GM12878 (cell line): ENCODE results near the gene UBE2C. TPM values are rescaled to one million over a fixed set of nuclear protein-coding genes. Genes with fewer than 3 reads are reported as not detected.

ENCODE experiments used
- ATAC-seq: fragments of 200-7000 bp; cut with Tn5 transposase; 3 replicates; pipeline ENCODE4 v1.9.1; 2020; ENCODE audit warnings: mild to moderate bottlenecking, moderate library complexity
- BruUV-seq: library from RNA; stranded (reverse); fragments of 400-500 nt; replicated peaks from 2 replicates; lab custom pipeline; 2021; lab: Mats Ljungman, UMichigan
- CTCF ChIA-PET: fragments of 300-600 bp; sonication (Branson Sonifier 250); formaldehyde crosslinking; extraction: SDS; loops from one replicate; lab custom pipeline; 2021; ENCODE audit warnings: inconsistent platforms; lab: Yijun Ruan, JAX
- POLR2A ChIA-PET: fragments of 350-600 bp; formaldehyde crosslinking; extraction: SDS; loops from one replicate; lab custom pipeline; 2021; ENCODE audit warnings: inconsistent platforms; lab: Charles Lee
- RAD21 ChIA-PET: fragments of 300-600 bp; sonication (Branson Sonifier 250); formaldehyde crosslinking; loops from one replicate; lab custom pipeline; 2023; ENCODE audit warnings: antibody characterized with exemption; ENCODE audit not compliant: unreplicated experiment; lab: Charles Lee
- SMC1A ChIA-PET: fragments of 300-600 bp; sonication (Branson Sonifier 250); formaldehyde crosslinking; loops from one replicate; lab custom pipeline; 2023; ENCODE audit not compliant: unreplicated experiment, uncharacterized antibody; lab: Charles Lee
- DNase-seq: peaks from one replicate; pipeline ENCODE4 v3.0.0-alpha.2; 2011; ENCODE audit warnings: low read depth, low spot score
- FAIRE-seq: peaks from 3 replicates; lab custom pipeline; 2011; peaks lifted over from hg19 to GRCh38; lab: Jason Lieb, UNC
- H2AFZ ChIP-seq: 2 replicates; pipeline ENCODE4 v1.6.0; 2011; ENCODE audit warnings: low read depth, low read length, control low read depth; ENCODE audit not compliant: control insufficient read depth
- H3K27ac ChIP-seq: 2 replicates; pipeline ENCODE4 v1.5.1; 2011; ENCODE audit warnings: control low read depth; ENCODE audit not compliant: control insufficient read depth, insufficient read depth
- H3K27me3 ChIP-seq, 2 experiments: replicated peaks in 1 of 2; 2 replicates each; pipeline versions ENCODE4 v1.6.0 to v1.6.1; 2011; ENCODE audit warnings: low read length in 1 of 2; ENCODE audit not compliant: control insufficient read depth in 2 of 2, insufficient read depth in 2 of 2
- H3K36me3 ChIP-seq, 2 experiments: 2 replicates each; pipeline ENCODE4 v1.5.1; 2011; ENCODE audit warnings: low read length in 1 of 2; ENCODE audit not compliant: control insufficient read depth in 2 of 2, insufficient read depth in 2 of 2
- H3K4me1 ChIP-seq: 2 replicates; pipeline ENCODE4 v1.6.1; 2011; ENCODE audit warnings: mild to moderate bottlenecking, low read length, moderate library complexity, mixed read lengths; ENCODE audit not compliant: control insufficient read depth, insufficient read depth
- H3K4me2 ChIP-seq: 2 replicates; pipeline ENCODE4 v1.6.0; 2011; ENCODE audit warnings: control low read depth; ENCODE audit not compliant: control insufficient read depth, insufficient read depth
- H3K4me3 ChIP-seq: fragments of 200-600 bp; sonication (generic); 2 replicates; pipeline ENCODE4 v1.5.1; 2016
- H3K79me2 ChIP-seq: 2 replicates; pipeline ENCODE4 v1.6.0; 2011; ENCODE audit warnings: low read length; ENCODE audit not compliant: control insufficient read depth, insufficient read depth
- H3K9ac ChIP-seq: 2 replicates; pipeline ENCODE4 v1.8.0; 2011; ENCODE audit warnings: low read length, control low read depth, mixed read lengths; ENCODE audit not compliant: control insufficient read depth, insufficient read depth
- H3K9me3 ChIP-seq: replicated peaks from 3 replicates; pipeline ENCODE4 v1.5.1; 2011; ENCODE audit warnings: mild to moderate bottlenecking, low read length; ENCODE audit not compliant: control insufficient read depth, insufficient read depth
- H4K20me1 ChIP-seq: 2 replicates; pipeline ENCODE4 v1.6.0; 2011; ENCODE audit not compliant: control insufficient read depth, insufficient read depth
- ATF3 ChIP-seq: IDR thresholded peaks from 2 replicates; pipeline ENCODE4 v1.6.1; 2011; ENCODE audit warnings: low read depth, mild to moderate bottlenecking, low read length, moderate library complexity, borderline replicate concordance; ENCODE audit errors: extremely low read depth
- BCL3 ChIP-seq: IDR thresholded peaks from 2 replicates; pipeline ENCODE4 v1.6.1; 2011; ENCODE audit warnings: borderline replicate concordance, low read depth, mild to moderate bottlenecking, moderate library complexity, low read length; ENCODE audit not compliant: insufficient read depth, poor library complexity, severe bottlenecking
- MEF2B ChIP-seq: fragments of 450-650 bp; IDR thresholded peaks from 2 replicates; pipeline ENCODE4 v1.6.1; 2018; ENCODE audit warnings: mild to moderate bottlenecking, moderate library complexity; ENCODE audit not compliant: partially characterized antibody, poor library complexity, severe bottlenecking
- MYB ChIP-seq: fragments of 150-350 bp; IDR thresholded peaks from 2 replicates; pipeline ENCODE4 v1.6.1; 2014; ENCODE audit warnings: mild to moderate bottlenecking, low read depth, low read length, borderline replicate concordance
- MYC ChIP-seq: IDR thresholded peaks from 2 replicates; pipeline ENCODE4 v1.6.1; 2011; ENCODE audit warnings: mild to moderate bottlenecking, low read length, moderate library complexity, inconsistent platforms; ENCODE audit not compliant: insufficient read depth, insufficient replicate concordance, insufficient read length, severe bottlenecking
- RBBP5 ChIP-seq: fragments of 200-600 bp; sonication (generic); conservative IDR thresholded peaks from 2 replicates; pipeline ENCODE4 v1.6.1; 2016
- SIN3A ChIP-seq: IDR thresholded peaks from 2 replicates; pipeline ENCODE4 v1.6.1; 2012; ENCODE audit warnings: low read depth, low read length, improper control_type of control experiment
- SMAD1 ChIP-seq: fragments of 450-650 bp; IDR thresholded peaks from 2 replicates; pipeline ENCODE4 v1.6.1; 2018; ENCODE audit warnings: mild to moderate bottlenecking, low read depth; ENCODE audit not compliant: partially characterized antibody
- STAT3 ChIP-seq: IDR thresholded peaks from 2 replicates; pipeline ENCODE4 v1.6.1; 2011; ENCODE audit warnings: low read depth, low read length, improper control_type of control experiment
- ZNF622 ChIP-seq: fragments of 450-650 bp; IDR thresholded peaks from 2 replicates; pipeline ENCODE4 v1.6.1; 2017; ENCODE audit warnings: mild to moderate bottlenecking, inconsistent platforms
- WGBS: methylation state at CpG from one replicate; pipeline ENCODE4 v1.1.6; 2016; ENCODE audit warnings: low lambda C conversion rate; ENCODE audit not compliant: insufficient replicate concordance, insufficient coverage; ENCODE audit errors: missing lambda C conversion rate; 5-methylcytosine and 5-hydroxymethylcytosine counted together
- in situ Hi-C: fragments of 300-500 bp; cut with MboI; formaldehyde crosslinking; loops from 9 replicates; pipeline ENCODE4 v1.14.3; 2018; ENCODE audit warnings: mixed read lengths
- intact Hi-C: fragments of 100-400 bp; cut with micrococcal nuclease; formaldehyde crosslinking; loops from one replicate; pipeline ENCODE4 v1.14.2; 2022; ENCODE audit not compliant: unreplicated experiment
- polyA plus RNA-seq, 11 experiments: library from polyadenylated mRNA; depleted of rRNA in 4 of 11; unstranded in 6 of 11; stranded (reverse) in 5 of 11; fragments of >200 nt; fragmentation: Nextera tagmentation in 4 of 11; fragmentation: Illumina TruSeq in 1 of 11; extraction: Ambion mirVana in 4 of 11; extraction: Trizol in 1 of 11; gene quantifications; 1 replicate in 1 of 11; 2 replicates in 10 of 11; pipeline versions ENCODE4 v1.2.1 to v1.2.3, GENCODE V29; 2011 to 2016; ENCODE audit warnings: inconsistent platforms in 2 of 11, missing spikeins in 2 of 11, low read depth in 1 of 11
- total RNA-seq, 4 experiments: library from RNA; depleted of rRNA in 3 of 4; stranded (reverse); fragments of >200 nt in 3 of 4; fragmentation: Illumina TruSeq in 1 of 4; extraction: Trizol in 1 of 4; gene quantifications; 2 replicates each; pipeline versions ENCODE4 v1.2.1 to v1.2.3, GENCODE V29; 2013 to 2021

Gene UBE2C
- total and polyA plus RNA-seq, 10 of the 15 experiments (the other 5 are each of a cell fraction or from before 2014, with no cell fraction given), result 86.2 to 412 (median 176) TPM

GRCh38 chr20:45779011-45779915 is 33.2 kb upstream of the UBE2C start (continued):
- no peak for TF ChIP-seq SIN3A
- TF ChIP-seq RBBP5, result no peak
- TF ChIP-seq SMAD1, result no peak
- no peak for TF ChIP-seq MEF2B
- TF ChIP-seq ATF3, result no peak
- no peak for TF ChIP-seq MYC
- TF ChIP-seq MYB, result no peak
- TF ChIP-seq BCL3, result no peak

GRCh38 chr20:45780159-45780558 is 32.3 kb upstream of the UBE2C start:
- no peak overlapping the region for H3K4me3 ChIP-seq
- no peaks in the 10 kb centered on the region for H3K79me2 ChIP-seq
- ATAC-seq, result no peak
- no TSS peak for BruUV-seq
- H3K9ac ChIP-seq, result no peak overlapping the region
- intact Hi-C loops (no loop called here), in situ Hi-C loops (no loop called here)
- TF ChIP-seq SIN3A (no peak), STAT3 (no peak), ZNF622 (no peak)
- H3K27ac ChIP-seq, result no peak overlapping the region
- DNase-seq, result no peak
- POLR2A ChIA-PET, result no interaction called here
- no peaks in the 10 kb centered on the region for H3K4me1 ChIP-seq
- SMC1A ChIA-PET, result interaction anchor here (2.5 kb wide), 1 partner anchor 9 kb away, joined by 11 read pairs; no protein-coding TSS in a partner anchor
- H3K4me2 ChIP-seq, result no peak overlapping the region
- FAIRE-seq, result no peak
- H3K36me3 ChIP-seq, result no peaks in the 10 kb centered on the region
- no peak overlapping the region for H2AFZ ChIP-seq
- H3K27me3 ChIP-seq, result no peaks in the 10 kb centered on the region
- CTCF ChIA-PET, result interaction anchor here (1.2 to 2.7 kb wide), 3 partner anchors 9 to 19 kb away, joined by 4 to 16 read pairs (median 4); no protein-coding TSS in a partner anchor
- no peaks in the 10 kb centered on the region for H3K9me3 ChIP-seq
- 85% methylated on average over 4 of the region's 4 CpGs for WGBS
- RAD21 ChIA-PET, result interaction anchor here (0.9 to 2.5 kb wide), 2 partner anchors 9 to 19 kb away, joined by 4 to 9 read pairs; no protein-coding TSS in a partner anchor
- no peaks in the 10 kb centered on the region for H4K20me1 ChIP-seq
